Type B pancreatic cell (in vitro differentiated cells): ENCODE data around the gene KCNN3. TPM values are rescaled to one million over a fixed set of nuclear protein-coding genes. Genes with fewer than 3 reads are reported as not detected.

Experiments used
- DNase-seq: peaks from one replicate; pipeline ENCODE4 v3.0.0; 2021; ENCODE audit warnings: mixed read lengths; ENCODE audit not compliant: unreplicated experiment; ENCODE audit errors: extremely low spot score
- H3K27ac Mint-ChIP-seq: 2 replicates; pipeline ENCODE4 v1.8.0; 2021; ENCODE audit warnings: mild to moderate bottlenecking, mixed read lengths
- H3K27me3 Mint-ChIP-seq: 2 replicates; pipeline ENCODE4 v1.8.0; 2021; ENCODE audit warnings: mixed read lengths
- H3K36me3 Mint-ChIP-seq: 2 replicates; pipeline ENCODE4 v1.8.0; 2021; ENCODE audit warnings: mixed read lengths
- H3K4me1 Mint-ChIP-seq: one replicate; pipeline ENCODE4 v1.8.0; 2021; ENCODE audit warnings: mixed read lengths; ENCODE audit not compliant: unreplicated experiment
- H3K4me3 Mint-ChIP-seq: 2 replicates; pipeline ENCODE4 v1.8.0; 2021; ENCODE audit warnings: mild to moderate bottlenecking, mixed read lengths
- H3K9me3 Mint-ChIP-seq: 2 replicates; pipeline ENCODE4 v1.8.0; 2021; ENCODE audit warnings: mixed read lengths
- total RNA-seq: library from RNA; stranded (reverse); gene quantifications from 2 replicates; pipeline ENCODE4 v1.2.1, GENCODE V29; 2021; ENCODE audit warnings: low replicate concordance
- TF ChIP-seq, protein P1 (sequence below): fragments of 200-600 bp; sonication (generic); conservative IDR thresholded peaks from 2 replicates; pipeline ENCODE4 v1.5.0; 2021; ENCODE audit warnings: antibody characterized with exemption, mild to moderate bottlenecking

KCNN3 gene
- total RNA-seq, 1 donor from 2014 or later: 3.8 TPM

DNA sequence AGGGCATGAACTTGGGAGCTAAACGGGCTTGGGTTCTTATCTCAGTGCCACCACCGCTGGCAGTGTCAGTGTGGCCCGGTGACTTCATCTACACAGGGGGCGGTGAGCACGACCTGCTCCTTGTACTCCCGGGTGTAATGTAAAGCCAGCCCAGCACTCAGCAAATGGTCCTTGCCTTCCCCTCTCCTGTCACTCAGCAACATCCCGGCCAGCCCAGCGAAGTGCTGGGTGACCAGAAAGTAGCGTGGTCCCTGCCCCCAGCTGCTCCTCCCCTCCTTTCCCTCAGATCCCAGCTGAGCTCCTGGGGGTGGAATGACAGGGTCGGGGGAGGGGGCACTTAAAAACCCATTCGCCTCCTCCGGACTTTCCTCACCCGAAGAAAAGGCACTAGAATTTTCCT is 7.2 kb downstream of the KCNN3 start:
- H3K9me3 Mint-ChIP-seq: no peaks in the 10 kb centered on the region
- H3K4me3 Mint-ChIP-seq: no peak overlapping the region
- H3K4me1 Mint-ChIP-seq: peaks cover 42% of the 10 kb centered on the region
- H3K27ac Mint-ChIP-seq: no peak overlapping the region
- no peak for DNase-seq
- H3K27me3 Mint-ChIP-seq: peaks cover 40% of the 10 kb centered on the region
- TF ChIP-seq, protein P1, sequence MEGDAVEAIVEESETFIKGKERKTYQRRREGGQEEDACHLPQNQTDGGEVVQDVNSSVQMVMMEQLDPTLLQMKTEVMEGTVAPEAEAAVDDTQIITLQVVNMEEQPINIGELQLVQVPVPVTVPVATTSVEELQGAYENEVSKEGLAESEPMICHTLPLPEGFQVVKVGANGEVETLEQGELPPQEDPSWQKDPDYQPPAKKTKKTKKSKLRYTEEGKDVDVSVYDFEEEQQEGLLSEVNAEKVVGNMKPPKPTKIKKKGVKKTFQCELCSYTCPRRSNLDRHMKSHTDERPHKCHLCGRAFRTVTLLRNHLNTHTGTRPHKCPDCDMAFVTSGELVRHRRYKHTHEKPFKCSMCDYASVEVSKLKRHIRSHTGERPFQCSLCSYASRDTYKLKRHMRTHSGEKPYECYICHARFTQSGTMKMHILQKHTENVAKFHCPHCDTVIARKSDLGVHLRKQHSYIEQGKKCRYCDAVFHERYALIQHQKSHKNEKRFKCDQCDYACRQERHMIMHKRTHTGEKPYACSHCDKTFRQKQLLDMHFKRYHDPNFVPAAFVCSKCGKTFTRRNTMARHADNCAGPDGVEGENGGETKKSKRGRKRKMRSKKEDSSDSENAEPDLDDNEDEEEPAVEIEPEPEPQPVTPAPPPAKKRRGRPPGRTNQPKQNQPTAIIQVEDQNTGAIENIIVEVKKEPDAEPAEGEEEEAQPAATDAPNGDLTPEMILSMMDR: no peak
- H3K36me3 Mint-ChIP-seq: no peaks in the 10 kb centered on the region

DNA sequence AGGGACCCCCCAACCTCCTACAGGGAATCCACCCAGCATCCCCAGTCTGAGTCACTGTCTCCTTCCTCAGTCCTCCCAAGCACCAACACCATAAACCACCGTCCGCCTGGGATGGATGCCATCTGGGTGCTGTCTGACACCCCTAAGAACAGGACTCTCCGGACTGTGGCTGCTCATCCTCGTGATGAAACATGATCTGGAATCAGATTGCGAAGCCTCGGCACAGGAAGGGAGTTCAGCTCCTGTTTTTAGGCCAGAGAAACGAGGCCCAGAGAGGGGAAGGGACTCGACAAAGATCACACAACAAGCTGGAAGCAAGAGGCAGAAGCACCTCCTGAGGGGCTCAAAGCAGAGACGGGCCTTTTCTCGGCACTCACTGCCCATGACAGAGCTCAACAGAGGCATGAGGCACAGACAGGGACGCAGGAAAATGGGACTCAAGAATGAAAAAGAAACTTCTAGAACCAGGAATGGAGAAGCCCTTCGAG is 8.4 kb downstream of the KCNN3 start:
- H3K27me3 Mint-ChIP-seq: peaks cover 32% of the 10 kb centered on the region
- no peak overlapping the region for H3K4me3 Mint-ChIP-seq
- no peaks in the 10 kb centered on the region for H3K36me3 Mint-ChIP-seq
- TF ChIP-seq, protein P1: no peak
- no peak overlapping the region for H3K27ac Mint-ChIP-seq
- peaks cover 41% of the 10 kb centered on the region for H3K4me1 Mint-ChIP-seq
- DNase-seq: no peak
- H3K9me3 Mint-ChIP-seq: no peaks in the 10 kb centered on the region

DNA sequence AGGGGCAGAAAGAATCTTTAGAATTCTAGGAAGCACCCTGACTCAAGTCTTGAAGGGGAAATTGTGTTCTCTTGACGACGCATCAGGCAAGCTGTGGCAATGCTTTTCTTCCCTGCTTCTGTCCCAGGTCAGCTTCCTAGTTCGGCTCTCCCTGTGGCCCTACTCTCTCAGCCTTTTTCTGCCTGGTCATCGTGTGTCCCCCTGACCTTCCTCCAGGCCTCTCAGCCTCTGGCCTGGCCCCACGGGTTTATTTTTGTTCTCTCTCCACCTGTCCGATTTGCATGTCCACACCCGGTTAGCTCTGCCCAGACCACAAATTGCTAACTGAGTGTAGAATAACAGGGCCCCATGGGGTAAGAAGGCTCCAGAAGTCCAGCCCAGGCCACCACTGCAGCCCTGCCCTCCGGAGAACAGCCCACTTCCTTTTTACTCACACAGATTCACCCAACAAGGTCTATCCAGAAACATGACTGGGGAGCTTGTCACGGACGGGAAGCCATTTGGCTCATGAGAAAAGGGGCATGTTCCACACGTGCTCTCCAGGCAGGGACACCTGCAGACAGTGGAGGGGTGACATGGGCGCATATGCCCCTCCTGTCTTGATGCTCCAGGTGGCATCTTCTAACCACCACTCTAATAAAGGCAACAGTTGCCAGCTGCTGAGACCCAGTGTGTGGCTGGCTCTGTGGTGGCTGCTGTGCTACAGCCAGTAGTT is 9.8 kb downstream of the KCNN3 start:
- Mint-ChIP-seq H3K4me3 (no peak overlapping the region), H3K27ac (no peak overlapping the region), H3K9me3 (no peaks in the 10 kb centered on the region), H3K27me3 (peaks cover 22% of the 10 kb centered on the region), H3K4me1 (peaks cover 36% of the 10 kb centered on the region), H3K36me3 (no peaks in the 10 kb centered on the region)
- TF ChIP-seq, protein P1: no peak
- no peak for DNase-seq

DNA sequence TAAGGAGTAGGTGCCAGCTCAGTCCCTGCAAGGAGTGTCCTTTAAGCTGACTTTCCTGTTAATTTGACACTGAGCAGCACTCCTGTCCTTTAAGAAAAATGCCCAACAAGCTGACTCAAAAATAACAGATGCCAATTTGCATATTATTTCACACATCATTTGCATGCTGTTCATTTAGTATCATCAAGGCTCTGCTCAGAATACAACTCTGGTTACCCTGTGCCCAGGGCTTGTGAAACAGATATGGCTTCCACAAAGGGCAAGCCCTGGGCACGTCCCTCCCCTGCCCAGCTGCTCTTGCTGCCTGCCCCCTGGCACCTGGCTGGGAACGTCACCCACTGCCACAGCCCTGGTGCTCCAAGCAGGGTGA is 10.3 kb downstream of the KCNN3 start:
- Mint-ChIP-seq H3K27me3 (peaks cover 22% of the 10 kb centered on the region), H3K36me3 (no peaks in the 10 kb centered on the region), H3K9me3 (no peaks in the 10 kb centered on the region), H3K4me1 (peaks cover 35% of the 10 kb centered on the region), H3K4me3 (no peak overlapping the region), H3K27ac (no peak overlapping the region)
- TF ChIP-seq, protein P1: no peak
- DNase-seq: no peak

DNA sequence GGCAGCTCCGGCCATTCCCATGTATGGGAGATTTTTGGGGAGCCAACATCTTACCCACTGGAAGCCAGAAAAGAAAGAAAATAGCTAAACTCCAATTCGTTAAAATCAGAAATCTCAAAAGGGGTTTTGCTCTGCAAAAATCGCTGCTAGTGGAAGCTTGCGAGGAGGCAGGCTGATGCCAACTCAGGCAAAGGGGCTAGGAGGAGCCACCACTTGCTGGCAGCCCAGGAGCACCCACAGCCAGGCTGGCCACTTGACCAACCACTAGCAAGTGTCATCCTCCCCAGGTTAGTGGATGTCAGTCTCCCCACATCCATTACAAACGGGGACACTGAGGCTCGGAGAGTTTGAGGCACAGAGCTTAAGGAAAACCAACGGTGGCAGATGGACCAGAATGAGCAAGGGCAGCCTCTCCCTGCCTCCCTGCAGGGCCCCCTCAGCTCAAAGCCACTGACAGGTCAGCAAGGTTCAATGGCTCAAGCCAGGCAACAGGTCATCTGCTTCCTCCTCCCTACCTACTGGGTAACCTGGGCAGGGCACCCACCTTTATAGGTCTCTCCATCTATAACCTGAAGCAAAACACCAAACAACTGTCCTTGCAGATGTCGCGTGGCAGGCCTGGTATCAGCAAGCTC is 10.8 kb downstream of the KCNN3 start:
- Mint-ChIP-seq H3K4me3 (no peak overlapping the region), H3K36me3 (no peaks in the 10 kb centered on the region), H3K27ac (no peak overlapping the region), H3K27me3 (peaks cover 19% of the 10 kb centered on the region), H3K4me1 (peaks cover 35% of the 10 kb centered on the region), H3K9me3 (no peaks in the 10 kb centered on the region)
- TF ChIP-seq, protein P1: no peak
- no peak for DNase-seq
